Nephron (organoid): ENCODE results near the gene RPTOR.
"Not testable (repeated sequence)": the region's sequence is repeated elsewhere in the genome, so short reads cannot be mapped to it uniquely, and the experiment has no call there.

Source experiments
- H3K27ac Mint-ChIP-seq, 3 experiments: 2 replicates each; pipeline ENCODE4 v1.8.0; 2020; ENCODE audit warnings: mixed read lengths in 3 of 3, mild to moderate bottlenecking in 2 of 3, moderate library complexity in 1 of 3
- H3K27me3 Mint-ChIP-seq: 2 replicates; pipeline ENCODE4 v1.8.0; 2021; ENCODE audit warnings: low read depth, mild to moderate bottlenecking, moderate library complexity, mixed read lengths
- H3K36me3 Mint-ChIP-seq: 2 replicates; pipeline ENCODE4 v1.8.0; 2020; ENCODE audit warnings: low read depth, mixed read lengths
- H3K4me1 Mint-ChIP-seq: 2 replicates; pipeline ENCODE4 v1.8.0; 2020; ENCODE audit warnings: mixed read lengths
- H3K4me3 Mint-ChIP-seq, 3 experiments: 2 replicates each; pipeline ENCODE4 v1.8.0; 2020; ENCODE audit warnings: mild to moderate bottlenecking in 3 of 3, mixed read lengths in 3 of 3, moderate library complexity in 2 of 3
- H3K9me3 Mint-ChIP-seq: 2 replicates; pipeline ENCODE4 v1.8.0; 2020; ENCODE audit warnings: mixed read lengths
- CTCF ChIP-seq, 3 experiments: fragments of 200-600 bp; sonication (generic); IDR thresholded peaks; one replicate each; pipeline ENCODE4 v1.5.0; 2021; ENCODE audit warnings: antibody characterized with exemption in 3 of 3; ENCODE audit not compliant: unreplicated experiment in 3 of 3

Gene RPTOR

GRCh38 chr17:80621335-80621996 is 76.8 kb downstream of the RPTOR start:
- no peaks in the 10 kb centered on the region for H3K9me3 Mint-ChIP-seq
- H3K36me3 Mint-ChIP-seq, result peaks cover 15% of the 10 kb centered on the region
- H3K27ac Mint-ChIP-seq, result no peak overlapping the region
- peaks cover 8% of the 10 kb centered on the region for H3K4me1 Mint-ChIP-seq
- TF ChIP-seq CTCF (IDR thresholded peaks at IDR 0.05; ENCODE audit: unreplicated experiment in 3 of 3), result no peak
- no peaks in the 10 kb centered on the region for H3K27me3 Mint-ChIP-seq
- H3K4me3 Mint-ChIP-seq, result no peak overlapping the region

- no peak for TF ChIP-seq CTCF (IDR thresholded peaks at IDR 0.05; ENCODE audit: unreplicated experiment in 3 of 3)
- H3K27ac Mint-ChIP-seq, result no peak overlapping the region
- peaks cover 8% of the 10 kb centered on the region for H3K4me1 Mint-ChIP-seq
- no peaks in the 10 kb centered on the region for H3K9me3 Mint-ChIP-seq
- H3K4me3 Mint-ChIP-seq, result no peak overlapping the region
- H3K36me3 Mint-ChIP-seq, result peaks cover 19% of the 10 kb centered on the region
- H3K27me3 Mint-ChIP-seq, result no peaks in the 10 kb centered on the region
Observed at GRCh38 chr17:80621997-80622357, 77.3 kb downstream of the RPTOR start.

GRCh38 chr17:80624864-80625263 is 80.2 kb downstream of the RPTOR start:
- H3K4me1 Mint-ChIP-seq, result peaks cover 8% of the 10 kb centered on the region
- H3K9me3 Mint-ChIP-seq, result no peaks in the 10 kb centered on the region
- no peaks in the 10 kb centered on the region for H3K27me3 Mint-ChIP-seq
- TF ChIP-seq CTCF (IDR thresholded peaks at IDR 0.05; ENCODE audit: unreplicated experiment in 3 of 3), result no peak
- no peak overlapping the region for H3K27ac Mint-ChIP-seq
- no peak overlapping the region for H3K4me3 Mint-ChIP-seq
- H3K36me3 Mint-ChIP-seq, result peaks cover 19% of the 10 kb centered on the region

- H3K9me3 Mint-ChIP-seq, result no peaks in the 10 kb centered on the region
- H3K4me3 Mint-ChIP-seq, result no peak overlapping the region
- no peaks in the 10 kb centered on the region for H3K27me3 Mint-ChIP-seq
Observed at GRCh38 chr17:80625627-80626026, 81.0 kb downstream of the RPTOR start.

GRCh38 chr17:80628881-80629280 is 84.2 kb downstream of the RPTOR start:
- Mint-ChIP-seq H3K4me1 (peaks cover 10% of the 10 kb centered on the region), H3K36me3 (peaks cover 24% of the 10 kb centered on the region)
- H3K27ac Mint-ChIP-seq, H3K4me3 Mint-ChIP-seq, H3K27me3 Mint-ChIP-seq, H3K9me3 Mint-ChIP-seq: not testable (repeated sequence)

More at GRCh38 chr17:80625627-80626026, 81.0 kb downstream of the RPTOR start:
- TF ChIP-seq CTCF (IDR thresholded peaks at IDR 0.05; ENCODE audit: unreplicated experiment in 3 of 3), result no peak
- peaks cover 19% of the 10 kb centered on the region for H3K36me3 Mint-ChIP-seq
- no peak overlapping the region for H3K27ac Mint-ChIP-seq
- H3K4me1 Mint-ChIP-seq, result peaks cover 8% of the 10 kb centered on the region

GRCh38 chr17:80629298-80630028 is 84.8 kb downstream of the RPTOR start:
- Mint-ChIP-seq H3K27me3 (no peaks in the 10 kb centered on the region), H3K36me3 (peaks cover 24% of the 10 kb centered on the region), H3K9me3 (no peaks in the 10 kb centered on the region), H3K27ac (no peak overlapping the region), H3K4me1 (peaks cover 10% of the 10 kb centered on the region), H3K4me3 (no peak overlapping the region)
- TF ChIP-seq CTCF (IDR thresholded peaks at IDR 0.05; ENCODE audit: unreplicated experiment in 3 of 3), result no peak
